Mucosa of stomach (tissue), 1 donor: Measurements from ENCODE around the gene PCDHGA9.
"Not testable (repeated sequence)": the region's sequence is repeated elsewhere in the genome, so short reads cannot be mapped to it uniquely, and the experiment has no call there.

Source experiments
- H3K27me3 ChIP-seq: one replicate; pipeline ENCODE4 v1.7.0; 2013; ENCODE audit warnings: mild to moderate bottlenecking, low read length; ENCODE audit not compliant: control insufficient read depth, insufficient read depth
- H3K36me3 ChIP-seq: one replicate; pipeline ENCODE4 v1.7.0; 2013; ENCODE audit warnings: low read length; ENCODE audit not compliant: control insufficient read depth, insufficient read depth
- H3K4me1 ChIP-seq: one replicate; pipeline ENCODE4 v1.7.0; 2013; ENCODE audit warnings: mild to moderate bottlenecking, low read length; ENCODE audit not compliant: control insufficient read depth, insufficient read depth
- H3K4me3 ChIP-seq: one replicate; pipeline ENCODE4 v1.7.0; 2013; ENCODE audit warnings: low read length
- H3K9ac ChIP-seq: one replicate; pipeline ENCODE4 v1.7.0; 2013; ENCODE audit warnings: mild to moderate bottlenecking, low read length, moderate library complexity
- H3K9me3 ChIP-seq: one replicate; pipeline ENCODE4 v1.7.0; 2013; ENCODE audit warnings: mild to moderate bottlenecking, low read length, moderate library complexity; ENCODE audit not compliant: control insufficient read depth
- donor health status: Pancreatic carcinoma.

Gene PCDHGA9

GRCh38 chr5:141422742-141423291, 20.2 kb downstream of the PCDHGA9 start:
- Histone ChIP-seq H3K36me3 (no peaks in the 10 kb centered on the region), H3K9me3 (peaks cover 52% of the 10 kb centered on the region)

GRCh38 chr5:141427783-141428426, 25.3 kb downstream of the PCDHGA9 start:
- H3K36me3 ChIP-seq, result no peaks in the 10 kb centered on the region
- peaks cover 38% of the 10 kb centered on the region for H3K9me3 ChIP-seq

More at GRCh38 chr5:141422742-141423291, 20.2 kb downstream of the PCDHGA9 start:
- no peaks in the 10 kb centered on the region for H3K4me1 ChIP-seq
- H3K27me3 ChIP-seq, result peaks cover 13% of the 10 kb centered on the region
- H3K9ac ChIP-seq, result no peak overlapping the region
- no peak overlapping the region for H3K4me3 ChIP-seq

GRCh38 chr5:141430332-141431113, 27.9 kb downstream of the PCDHGA9 start, which contains the start of gene PCDHGA12:
Gene PCDHGA12, plus strand, starts transcription at chr5:141430507. Its CDS starts 253 bp downstream, at chr5:141430760.
- Histone ChIP-seq H3K9ac (no peak within 1 kb of the TSS), H3K4me3 (peak within 1 kb of the TSS; percentile 38), H3K27me3 (peaks cover 16% of the 10 kb centered on the region), H3K9me3 (peaks cover 41% of the 10 kb centered on the region), H3K36me3 (no peaks in the 10 kb centered on the region), H3K4me1 (no peaks in the 10 kb centered on the region)

More at GRCh38 chr5:141427783-141428426, 25.3 kb downstream of the PCDHGA9 start:
- no peak overlapping the region for H3K9ac ChIP-seq
- peaks cover 21% of the 10 kb centered on the region for H3K27me3 ChIP-seq
- H3K4me3 ChIP-seq, result peak overlapping the region; percentile 7
- no peaks in the 10 kb centered on the region for H3K4me1 ChIP-seq

- Histone ChIP-seq H3K36me3 (no peaks in the 10 kb centered on the region), H3K4me3 (peak overlapping the region; percentile 38), H3K27me3 (peaks cover 16% of the 10 kb centered on the region), H3K4me1 (no peaks in the 10 kb centered on the region), H3K9ac (no peak overlapping the region), H3K9me3 (peaks cover 41% of the 10 kb centered on the region)
Observed at GRCh38 chr5:141431286-141431685, 28.7 kb downstream of the PCDHGA9 start.

- Histone ChIP-seq H3K9me3 (peaks cover 39% of the 10 kb centered on the region), H3K27me3 (peaks cover 16% of the 10 kb centered on the region)
- not testable (repeated sequence) for H3K9ac ChIP-seq, H3K4me3 ChIP-seq, H3K36me3 ChIP-seq, H3K4me1 ChIP-seq
Observed at GRCh38 chr5:141432308-141432707, 29.7 kb downstream of the PCDHGA9 start.

GRCh38 chr5:141432726-141433125, 30.1 kb downstream of the PCDHGA9 start:
- not testable (repeated sequence) for H3K36me3 ChIP-seq
- H3K9me3 ChIP-seq, result peaks cover 35% of the 10 kb centered on the region

GRCh38 chr5:141434006-141434405, 31.4 kb downstream of the PCDHGA9 start:
- peaks cover 23% of the 10 kb centered on the region for H3K9me3 ChIP-seq
- H3K9ac ChIP-seq, result no peak overlapping the region
- H3K27me3 ChIP-seq, result peaks cover 16% of the 10 kb centered on the region
- no peaks in the 10 kb centered on the region for H3K4me1 ChIP-seq
- no peak overlapping the region for H3K4me3 ChIP-seq
- no peaks in the 10 kb centered on the region for H3K36me3 ChIP-seq

More at GRCh38 chr5:141432726-141433125, 30.1 kb downstream of the PCDHGA9 start:
- H3K4me1 ChIP-seq, H3K4me3 ChIP-seq, H3K9ac ChIP-seq: not testable (repeated sequence)
- H3K27me3 ChIP-seq, result peaks cover 16% of the 10 kb centered on the region

- Histone ChIP-seq H3K9ac (no peak overlapping the region), H3K4me3 (no peak overlapping the region), H3K27me3 (peaks cover 1% of the 10 kb centered on the region), H3K4me1 (no peaks in the 10 kb centered on the region), H3K9me3 (peaks cover 20% of the 10 kb centered on the region), H3K36me3 (no peaks in the 10 kb centered on the region)
Observed at GRCh38 chr5:141437221-141437620, 34.6 kb downstream of the PCDHGA9 start.

- Histone ChIP-seq H3K36me3 (no peaks in the 10 kb centered on the region), H3K9me3 (peaks cover 14% of the 10 kb centered on the region), H3K27me3 (no peaks in the 10 kb centered on the region), H3K4me3 (no peak overlapping the region), H3K4me1 (no peaks in the 10 kb centered on the region), H3K9ac (no peak overlapping the region)
Observed at GRCh38 chr5:141439411-141440141, 37.0 kb downstream of the PCDHGA9 start.

GRCh38 chr5:141440341-141440740, 37.8 kb downstream of the PCDHGA9 start:
- Histone ChIP-seq H3K4me1 (no peaks in the 10 kb centered on the region), H3K9ac (no peak overlapping the region), H3K36me3 (no peaks in the 10 kb centered on the region), H3K27me3 (no peaks in the 10 kb centered on the region), H3K4me3 (no peak overlapping the region), H3K9me3 (peaks cover 14% of the 10 kb centered on the region)

GRCh38 chr5:141441571-141442170, 39.1 kb downstream of the PCDHGA9 start:
- H3K27me3 ChIP-seq, result no peaks in the 10 kb centered on the region
- no peak overlapping the region for H3K9ac ChIP-seq
- no peak overlapping the region for H3K4me3 ChIP-seq
- no peaks in the 10 kb centered on the region for H3K36me3 ChIP-seq
- no peaks in the 10 kb centered on the region for H3K4me1 ChIP-seq
- H3K9me3 ChIP-seq, result peaks cover 14% of the 10 kb centered on the region
